Brain pericyte (primary cell): Measurements from ENCODE around the gene CLDND1.

Experiments
- DNase-seq: peaks from one replicate; pipeline ENCODE4 v3.0.0-alpha.2; 2012; ENCODE audit warnings: low read depth, low spot score

CLDND1 gene

GRCh38 chr3:98514948-98515347, 7.8 kb downstream of the CLDND1 start:
- no peak for DNase-seq

GRCh38 chr3:98513736-98514135, 9.0 kb downstream of the CLDND1 start:
- DNase-seq = no peak

GRCh38 chr3:98513091-98513511, 9.6 kb downstream of the CLDND1 start:
- no peak for DNase-seq

GRCh38 chr3:98512576-98512975, 10.1 kb downstream of the CLDND1 start:
- DNase-seq = no peak

GRCh38 chr3:98508582-98508981, 14.1 kb downstream of the CLDND1 start:
- DNase-seq = no peak

GRCh38 chr3:98504539-98504938, 18.2 kb downstream of the CLDND1 start:
- DNase-seq = no peak

- no peak for DNase-seq
These were observed 20.7 kb downstream of the CLDND1 start for GRCh38 chr3:98501863-98502576.

GRCh38 chr3:98501270-98501669, 21.4 kb downstream of the CLDND1 start:
- no peak for DNase-seq

GRCh38 chr3:98500019-98500418, 22.7 kb downstream of the CLDND1 start:
- no peak for DNase-seq

- no peak for DNase-seq
These were observed 25.3 kb downstream of the CLDND1 start, which contains the start of gene OR5K2 for GRCh38 chr3:98497381-98497780. Gene OR5K2, plus strand, starts transcription at chr3:98497681. Its CDS starts 0 bp downstream, at chr3:98497681.

GRCh38 chr3:98483626-98484025, 39.1 kb downstream of the CLDND1 start:
- DNase-seq = no peak

- DNase-seq = no peak
These were observed 39.8 kb downstream of the CLDND1 start for GRCh38 chr3:98482717-98483482.
